Right hindlimb (tissue), 1 donor: ENCODE results near the gene ALAD.
"Not testable (repeated sequence)": the region's sequence is repeated elsewhere in the genome, so short reads cannot be mapped to it uniquely, and the experiment has no call there.

Experiments
- DNase-seq: peaks from one replicate; pipeline ENCODE4 v3.0.0-alpha.2; 2018

ALAD gene

DNA sequence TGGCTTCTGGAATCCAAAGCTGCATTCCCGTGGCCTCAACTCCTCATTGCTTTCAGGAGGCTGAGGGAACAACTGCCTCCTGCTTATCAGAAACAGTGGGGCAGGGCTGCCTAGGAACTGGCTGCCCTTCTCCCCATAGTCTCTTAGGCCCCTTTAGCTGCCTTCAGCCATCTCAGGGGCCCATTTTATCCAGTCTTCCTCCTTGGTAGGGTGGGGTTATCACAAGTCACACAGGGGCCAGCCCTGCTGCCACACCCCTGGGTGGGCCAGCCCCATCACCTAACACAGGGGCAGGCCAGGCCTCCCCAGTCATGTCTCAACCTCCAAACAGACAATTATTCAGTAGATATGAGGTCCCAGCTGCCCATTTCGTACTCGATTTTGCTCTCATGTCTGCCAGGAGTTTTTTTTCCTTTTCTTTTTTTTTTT, 3.9 kb downstream of the ALAD start:
- no peak for DNase-seq

DNA sequence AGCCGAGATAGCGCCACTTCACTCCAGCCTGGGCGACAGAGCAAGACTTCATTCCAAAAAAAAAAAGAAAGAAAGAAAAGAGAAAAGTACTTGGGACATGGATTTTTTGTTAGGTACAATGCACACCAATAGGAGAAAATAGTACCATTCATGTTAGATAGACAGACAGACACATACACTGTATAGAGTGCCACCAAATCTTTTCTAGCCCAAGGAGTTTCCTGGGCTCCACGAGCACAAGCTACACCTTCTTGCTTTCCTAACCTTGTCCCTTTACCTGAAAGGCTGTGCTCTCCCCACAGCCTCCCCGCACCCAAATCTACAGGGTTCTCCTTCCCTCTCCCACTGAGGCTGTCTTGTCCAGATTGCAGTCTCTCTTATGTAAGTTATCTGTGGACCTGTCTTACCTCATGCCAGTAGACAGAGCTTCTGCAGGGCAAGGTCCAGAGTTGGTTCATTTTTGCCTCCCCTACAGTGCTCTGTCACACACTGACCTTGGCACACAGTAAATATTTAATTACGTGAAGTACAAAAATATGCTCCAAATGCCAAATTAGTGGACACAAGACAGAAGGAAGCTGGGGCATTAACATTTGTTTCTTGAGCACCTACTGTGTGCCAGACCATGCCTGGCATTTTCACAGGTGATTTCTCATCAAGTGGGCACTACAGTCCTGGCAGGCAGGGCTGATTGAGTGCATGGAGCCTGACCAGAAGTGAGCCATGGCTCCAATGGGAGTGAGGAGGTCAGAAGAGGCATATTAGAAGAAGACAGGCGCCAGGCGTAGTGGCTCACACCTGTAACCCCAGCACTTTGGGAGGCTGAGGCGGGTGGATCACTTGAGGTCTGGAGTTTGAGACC, 5.9 kb downstream of the ALAD start:
- no peak for DNase-seq

DNA sequence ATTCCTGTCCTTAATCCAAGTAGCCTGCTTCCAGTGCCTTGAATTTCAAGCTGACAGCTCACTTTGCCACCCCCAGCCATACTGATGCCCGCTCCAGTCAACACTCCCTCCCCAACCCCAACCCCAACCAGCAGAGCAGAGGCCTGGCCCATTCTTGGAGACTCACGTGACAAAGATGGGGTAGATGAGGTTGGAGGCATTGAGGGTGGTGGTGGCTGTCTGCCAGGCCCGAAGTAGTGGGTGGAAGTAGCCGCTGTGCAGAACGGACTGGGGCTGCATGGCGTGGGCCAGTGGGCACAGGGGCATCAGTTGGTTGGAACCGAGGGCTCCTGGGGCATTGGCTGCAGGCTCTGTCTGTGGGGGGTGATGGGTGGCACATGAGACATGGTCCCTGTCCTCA, 7.8 kb downstream of the ALAD start:
- DNase-seq, result no peak

DNA sequence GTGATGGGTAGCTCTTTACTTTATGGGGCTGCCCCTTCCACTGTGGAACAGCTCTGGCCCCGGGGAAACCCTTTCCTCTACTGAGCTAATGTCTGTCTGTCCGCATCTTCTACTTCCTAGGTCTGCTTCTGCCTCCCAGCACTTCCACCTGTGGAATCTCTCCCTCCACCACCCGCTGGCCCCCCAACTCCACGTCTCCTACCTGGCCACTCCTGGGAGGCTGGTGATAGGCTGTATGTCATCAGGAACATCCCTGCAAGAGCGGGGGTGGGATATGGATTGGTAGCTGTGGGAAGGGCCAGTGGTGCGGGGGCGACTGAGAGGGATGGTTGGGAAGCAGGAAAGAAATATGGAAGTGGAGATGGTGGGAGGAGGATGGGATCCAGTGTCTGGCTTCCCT, 9.2 kb downstream of the ALAD start:
- DNase-seq, result no peak

DNA sequence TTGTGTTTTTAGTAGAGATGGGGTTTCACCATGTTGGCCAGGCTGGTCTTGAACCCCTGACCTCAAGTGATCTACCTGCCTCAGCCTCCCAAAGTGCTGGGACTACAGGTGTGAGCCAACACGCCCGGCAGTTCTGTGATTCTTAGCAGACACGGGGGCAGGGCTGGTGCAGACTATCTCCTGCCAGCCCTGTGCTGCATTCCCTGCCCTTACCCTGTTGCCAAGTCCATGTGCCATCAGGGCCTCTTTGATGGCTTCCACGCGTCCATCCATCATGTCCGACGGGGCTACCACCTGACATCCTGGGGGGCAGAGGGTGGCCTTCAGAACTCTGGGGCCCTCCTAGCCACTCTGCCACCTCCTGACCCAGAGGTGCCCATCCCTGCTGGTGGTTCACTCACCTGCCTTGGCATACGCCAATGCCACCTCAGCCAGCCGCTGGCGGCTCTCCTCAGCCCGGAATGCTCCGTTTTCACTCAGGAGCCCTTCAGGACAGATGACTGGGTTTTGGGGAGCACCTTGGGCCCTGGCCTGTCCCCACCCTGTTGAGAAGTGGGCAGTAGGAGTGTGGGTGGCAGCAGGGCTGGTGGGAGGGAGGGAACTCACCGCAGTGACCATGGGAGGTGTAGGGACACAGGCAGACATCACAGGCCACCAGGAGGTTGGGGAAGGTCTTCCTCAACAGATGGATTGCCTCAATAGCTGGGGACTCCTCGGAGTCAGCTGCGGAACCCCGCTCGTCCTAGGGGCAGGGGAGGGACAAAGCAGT, 10.7 kb downstream of the ALAD start:
- no peak for DNase-seq

DNA sequence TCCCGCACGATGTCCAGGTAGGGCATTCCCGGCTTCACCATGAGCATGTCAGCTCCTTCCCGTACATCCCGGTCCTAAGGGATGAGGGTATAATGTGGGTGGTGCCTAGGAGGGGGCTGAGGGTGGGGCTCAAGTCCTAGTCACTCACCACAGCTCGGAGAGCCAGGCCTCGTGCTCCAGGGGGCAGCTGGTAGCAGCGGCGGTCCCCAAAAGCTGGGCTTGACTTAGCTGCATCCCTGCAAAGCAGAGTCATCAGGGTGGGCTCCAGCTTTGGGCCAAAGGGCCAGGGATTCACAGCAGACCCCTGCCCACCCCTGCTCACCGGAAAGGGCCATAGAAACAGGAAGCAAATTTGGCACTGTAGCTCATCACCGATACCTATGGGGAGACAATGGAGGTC, 11.6 kb downstream of the ALAD start:
- DNase-seq, result no peak

DNA sequence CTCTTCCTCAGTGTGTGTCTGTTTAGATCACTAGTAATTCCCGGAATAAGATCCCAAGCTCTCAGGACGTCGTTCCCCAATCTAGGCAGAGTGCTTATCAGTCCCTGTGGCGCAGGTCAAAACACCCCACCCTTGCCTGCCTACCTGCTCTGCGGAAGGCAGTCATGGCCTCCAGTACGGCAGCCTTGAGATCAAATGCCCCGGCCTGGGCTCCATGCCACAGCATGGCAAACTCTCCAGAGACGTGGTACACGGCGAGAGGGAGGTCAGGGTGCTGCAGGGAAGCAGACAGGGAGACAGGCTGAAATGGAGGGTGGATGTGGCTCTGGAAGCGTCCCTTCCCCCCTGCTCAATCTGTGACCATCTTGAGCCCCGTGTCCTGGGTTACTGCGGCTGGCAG, 12.3 kb downstream of the ALAD start:
- DNase-seq, result no peak

DNA sequence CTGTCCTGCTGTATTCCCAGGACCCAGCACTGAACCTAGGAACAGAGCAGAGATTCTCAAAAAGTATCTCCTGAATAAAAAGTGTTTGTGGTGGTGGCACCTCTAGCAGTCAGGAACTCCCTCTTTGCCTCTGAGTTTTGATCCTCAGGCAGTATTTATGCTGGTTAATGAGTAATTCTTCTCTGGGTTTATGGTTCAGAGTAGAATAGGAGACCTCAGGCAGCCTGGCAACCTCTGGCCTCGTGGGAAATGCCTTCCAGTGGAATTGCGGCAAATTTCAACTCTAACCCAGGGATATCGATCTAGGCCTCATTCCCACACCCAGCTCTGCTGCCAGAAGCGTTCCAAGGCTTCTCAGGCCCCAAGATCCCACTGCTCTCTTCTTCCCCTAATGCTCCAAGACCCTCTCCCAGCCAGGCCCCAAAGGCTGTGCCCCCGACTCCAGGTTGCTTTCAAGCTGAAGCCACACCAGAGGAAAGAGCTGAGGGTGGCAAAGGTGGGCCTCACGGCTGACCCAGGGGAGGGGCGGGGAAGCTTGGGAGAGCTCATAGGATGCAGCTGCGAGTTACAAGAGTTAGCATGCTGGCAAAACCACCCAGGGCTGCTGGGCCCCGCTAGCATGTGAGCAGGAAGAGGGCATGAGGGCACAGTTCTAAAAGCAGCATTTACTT, 13.4 kb downstream of the ALAD start:
- DNase-seq, result no peak

DNA sequence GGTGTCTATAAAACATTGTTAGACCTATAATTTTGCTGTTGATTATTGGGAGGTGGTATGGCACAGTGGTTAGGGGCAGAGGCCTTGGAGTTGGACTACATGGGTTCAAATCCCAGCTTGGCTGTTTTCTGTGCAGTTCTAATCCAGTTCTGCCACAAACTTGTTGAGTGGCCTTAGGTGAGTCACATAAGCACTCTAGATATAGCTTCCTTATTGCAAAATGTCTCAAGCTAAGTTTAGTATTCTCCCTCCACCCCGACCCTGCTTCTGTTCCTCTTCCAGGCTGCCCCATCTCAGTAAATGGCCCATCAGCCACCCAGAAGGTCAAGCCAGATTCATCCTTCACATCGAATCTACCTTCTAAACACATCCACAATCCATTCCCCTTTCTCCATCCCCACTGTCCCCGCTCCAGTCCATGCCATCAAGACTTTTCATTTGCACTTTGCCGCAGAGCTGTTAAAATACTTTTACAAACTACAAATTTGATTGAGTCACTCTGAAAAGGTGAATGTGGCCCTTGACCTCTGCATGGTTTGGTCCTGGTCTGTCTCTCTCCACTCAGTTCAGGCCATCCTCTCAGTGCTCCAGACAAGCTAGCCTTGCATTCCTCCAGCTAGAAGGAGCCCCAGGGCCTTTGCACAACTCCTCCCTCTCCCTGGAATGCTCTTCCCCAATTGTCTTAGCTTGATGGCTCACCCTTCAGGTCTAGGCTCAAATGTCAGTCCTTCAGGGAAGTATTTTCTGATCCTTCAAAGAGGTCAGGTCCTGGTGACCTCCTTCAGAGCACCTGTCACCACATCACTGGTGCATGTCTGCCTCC, 14.3 kb downstream of the ALAD start:
- DNase-seq, result no peak

DNA sequence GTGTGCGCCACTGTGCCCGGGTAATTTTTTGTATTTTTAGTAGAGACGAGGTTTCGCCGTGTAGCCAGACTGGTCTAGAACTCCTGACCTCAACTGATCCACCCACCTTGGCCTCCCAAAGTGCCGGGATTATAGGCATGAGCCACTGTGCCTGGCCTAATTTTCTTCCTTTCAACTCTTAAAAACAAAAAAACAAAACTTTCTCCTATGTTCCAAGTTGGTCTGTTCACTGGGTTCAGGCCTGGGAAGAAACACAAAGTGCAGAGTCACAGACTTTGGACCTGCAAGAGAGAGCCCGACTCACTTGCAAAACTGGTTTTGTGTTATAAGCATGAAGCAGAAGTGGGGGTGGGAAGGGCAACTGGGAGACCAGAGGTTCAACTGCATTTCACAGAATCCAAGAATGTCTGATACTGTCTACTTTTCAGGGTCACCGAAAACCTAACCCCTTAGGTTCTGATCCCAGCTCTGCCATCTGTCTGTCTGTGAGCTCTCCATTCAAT, 19.1 kb downstream of the ALAD start:
- DNase-seq, result no peak

DNA sequence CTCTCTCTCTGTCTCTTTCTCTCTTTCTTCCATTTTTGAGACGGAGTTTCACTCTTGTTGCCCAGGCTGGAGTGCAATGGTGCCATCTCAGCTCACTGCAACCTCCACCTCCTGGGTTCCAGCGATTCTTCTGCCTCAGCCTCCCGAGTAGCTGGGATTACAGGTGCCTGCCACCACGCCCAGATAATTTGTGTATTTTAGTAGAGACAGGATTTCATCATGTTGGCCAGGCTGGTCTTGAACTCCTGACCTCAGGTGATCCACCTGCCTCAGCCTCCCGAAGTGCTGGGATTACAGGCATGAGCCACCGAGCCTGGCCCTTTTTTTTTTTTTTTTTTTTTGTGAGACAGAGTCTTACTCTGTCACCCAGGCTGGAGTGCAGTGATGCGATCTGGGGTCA, 19.6 kb downstream of the ALAD start:
- not testable (repeated sequence) for DNase-seq

DNA sequence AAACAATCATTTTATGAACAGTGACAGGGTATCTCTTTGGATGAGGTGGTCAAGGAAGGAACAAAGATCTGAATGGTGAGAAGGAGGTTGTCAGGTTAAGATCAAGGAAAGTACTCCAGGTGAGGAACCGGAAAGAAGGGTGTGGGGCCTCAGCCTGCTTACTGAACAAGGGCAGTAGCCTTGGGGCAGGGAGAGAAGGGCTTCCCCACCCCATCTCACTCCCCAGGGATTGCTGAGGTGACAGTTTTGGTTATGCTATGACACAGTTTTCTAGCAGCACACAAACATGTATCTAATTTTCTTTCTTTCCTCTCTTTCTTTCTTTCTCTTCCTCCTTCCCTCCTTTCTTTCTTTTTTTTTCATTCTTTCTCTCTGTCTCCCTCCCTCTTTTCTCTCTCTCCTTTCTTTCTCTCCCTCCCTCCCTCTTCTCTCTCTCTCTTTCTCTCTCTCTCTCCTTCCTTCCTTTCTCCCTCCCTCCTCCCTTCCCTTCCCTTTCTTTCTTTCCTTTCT, 20.2 kb downstream of the ALAD start:
- no peak for DNase-seq

DNA sequence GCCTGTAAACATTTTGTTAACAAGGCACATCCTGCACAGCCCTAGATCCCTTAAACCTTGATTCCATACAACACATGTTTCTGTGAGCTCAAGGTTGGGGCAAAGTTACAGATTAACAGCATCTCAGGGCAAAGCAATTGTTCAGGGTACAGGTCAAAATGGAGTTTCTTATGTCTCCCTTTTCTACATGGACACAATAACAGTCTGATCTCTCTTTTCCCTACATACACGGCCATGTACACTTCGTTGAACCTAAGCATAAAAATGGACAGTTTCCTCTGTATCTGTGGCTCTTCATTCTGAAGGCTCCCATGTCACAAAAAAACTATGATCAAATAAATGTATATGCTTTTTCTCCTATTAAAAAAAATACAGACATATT, 21.3 kb downstream of the ALAD start:
- not testable (repeated sequence) for DNase-seq

DNA sequence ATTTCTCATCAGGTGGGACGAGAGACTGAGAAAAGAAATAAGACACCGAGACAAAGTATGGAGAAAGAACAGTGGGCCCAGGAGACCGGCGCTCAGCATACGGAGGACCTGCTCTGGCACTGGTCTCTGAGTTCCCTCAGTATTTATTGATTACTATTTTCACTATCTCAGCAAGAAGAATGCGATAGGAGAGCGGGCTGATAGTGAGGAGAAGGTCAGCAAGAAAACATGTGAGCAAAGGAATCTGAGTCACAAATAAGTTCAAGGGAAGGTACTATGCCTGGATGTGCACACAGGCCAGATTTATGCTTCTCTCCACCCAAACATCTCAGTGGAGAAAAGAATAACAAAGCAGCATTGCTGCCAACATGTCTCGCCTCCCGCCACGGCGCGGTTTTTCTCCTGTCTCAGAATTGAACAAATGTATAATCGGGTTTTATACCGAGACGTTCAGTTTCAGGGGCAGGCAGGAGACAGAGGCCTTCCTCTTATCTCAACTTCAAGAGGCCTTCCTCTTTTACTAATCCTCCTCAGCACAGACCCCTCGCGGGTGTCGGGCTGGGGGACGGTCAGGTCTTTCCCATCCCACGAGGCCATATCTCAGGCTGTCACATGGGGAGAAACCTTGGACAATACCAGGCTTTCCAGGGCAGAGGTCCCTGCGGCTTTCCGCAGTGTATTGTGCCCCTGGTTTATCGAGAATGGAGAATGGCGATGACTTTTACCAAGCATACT, 21.8 kb downstream of the ALAD start:
- not testable (repeated sequence) for DNase-seq

DNA sequence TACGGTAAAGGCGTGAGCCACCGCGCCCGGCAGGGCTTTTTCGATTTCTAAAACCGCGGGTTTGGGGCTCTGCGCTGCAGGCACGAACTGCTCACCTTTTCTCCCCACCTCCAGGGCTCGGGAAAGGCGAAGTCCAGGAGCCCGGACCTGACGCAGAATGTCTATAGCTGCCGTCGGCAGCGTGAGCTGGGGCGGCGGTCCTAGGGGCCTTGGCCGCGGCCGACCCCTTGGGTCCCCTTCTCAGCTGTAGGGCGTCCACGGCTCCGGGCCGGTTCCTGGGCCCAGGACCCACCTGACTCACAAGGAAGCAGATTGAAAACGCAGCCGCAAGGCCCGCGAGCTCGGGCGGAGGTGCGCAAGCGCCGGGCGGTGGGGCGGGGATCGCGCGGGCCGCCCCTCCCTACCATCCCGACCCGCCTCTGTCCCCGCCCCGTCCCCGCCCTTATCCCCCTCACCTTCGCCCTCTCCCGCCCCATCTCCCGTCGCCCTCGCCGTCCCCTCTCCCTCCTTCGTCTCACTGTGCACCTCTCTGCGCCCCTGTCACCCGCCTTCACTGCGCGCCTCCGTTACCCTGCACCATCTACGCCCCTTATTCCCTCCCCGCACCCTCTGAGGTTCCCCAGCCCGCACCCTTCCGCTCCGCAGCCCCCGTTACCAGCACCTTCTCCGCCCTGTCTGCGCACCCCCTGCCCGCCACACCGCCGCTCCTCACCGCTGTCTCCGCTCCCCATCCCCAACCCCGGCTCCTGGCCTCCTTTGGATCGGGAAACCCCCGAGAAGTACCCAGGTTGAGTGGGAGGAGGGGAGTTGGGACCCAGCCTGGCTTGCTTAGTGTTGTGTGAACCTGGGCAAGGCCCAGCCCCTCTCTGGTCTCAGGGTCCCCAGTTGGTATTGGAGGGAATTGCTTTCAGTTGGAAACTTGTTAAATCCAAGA, 24.2 kb downstream of the ALAD start, which contains the start of gene HDHD3:
TSS of gene HDHD3 (minus strand) at position 353 of the 934 bp plus-strand sequence. CDS start 2,632 bp downstream, outside the sequence.
- DNase-seq, result peak; percentile 78

DNA sequence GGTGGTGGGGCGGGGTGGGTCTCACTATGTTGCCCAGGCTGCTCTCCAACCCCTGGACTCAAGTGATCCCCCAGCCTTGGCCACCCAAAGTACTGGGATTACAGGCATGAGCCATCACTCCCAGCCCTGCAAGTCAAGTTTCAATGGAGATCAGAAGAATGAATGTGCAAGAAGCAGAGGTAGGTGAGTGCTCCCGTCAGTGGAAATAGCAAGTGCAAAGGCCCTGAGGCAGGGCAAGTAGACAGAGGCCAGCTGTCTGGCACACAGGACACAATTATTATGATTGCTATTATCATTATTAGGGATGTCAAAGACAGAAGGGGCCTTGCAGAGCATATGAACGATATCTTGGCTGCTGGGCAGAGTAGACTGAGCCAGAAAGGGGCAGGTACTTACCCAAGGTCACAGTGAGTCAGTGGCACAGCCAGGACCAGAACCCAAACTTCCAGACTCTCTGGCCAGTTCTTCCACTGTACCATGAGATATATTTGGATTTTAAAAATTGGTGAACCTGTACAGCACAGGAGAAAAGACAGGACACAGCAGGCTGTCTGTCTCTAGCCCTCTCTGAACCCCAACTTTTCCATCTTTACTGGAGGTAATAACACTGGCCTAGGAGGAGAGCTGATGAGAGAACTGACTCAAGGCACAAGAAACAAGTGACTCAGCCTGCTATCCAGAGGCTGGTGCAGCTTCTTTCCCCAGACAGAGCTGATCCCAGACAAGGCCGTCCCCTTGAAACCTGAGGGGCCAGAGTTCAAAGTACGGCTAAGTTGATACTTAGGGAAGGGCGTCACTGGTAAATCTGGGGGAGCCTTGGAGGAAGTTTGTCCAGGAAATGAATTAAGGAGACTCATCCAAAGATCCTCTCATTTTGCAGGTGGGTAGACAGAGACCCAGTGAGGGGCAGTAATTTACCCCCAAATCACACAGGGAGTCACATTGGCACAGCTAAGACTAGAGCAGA, 25.7 kb downstream of the ALAD start:
- no peak for DNase-seq

DNA sequence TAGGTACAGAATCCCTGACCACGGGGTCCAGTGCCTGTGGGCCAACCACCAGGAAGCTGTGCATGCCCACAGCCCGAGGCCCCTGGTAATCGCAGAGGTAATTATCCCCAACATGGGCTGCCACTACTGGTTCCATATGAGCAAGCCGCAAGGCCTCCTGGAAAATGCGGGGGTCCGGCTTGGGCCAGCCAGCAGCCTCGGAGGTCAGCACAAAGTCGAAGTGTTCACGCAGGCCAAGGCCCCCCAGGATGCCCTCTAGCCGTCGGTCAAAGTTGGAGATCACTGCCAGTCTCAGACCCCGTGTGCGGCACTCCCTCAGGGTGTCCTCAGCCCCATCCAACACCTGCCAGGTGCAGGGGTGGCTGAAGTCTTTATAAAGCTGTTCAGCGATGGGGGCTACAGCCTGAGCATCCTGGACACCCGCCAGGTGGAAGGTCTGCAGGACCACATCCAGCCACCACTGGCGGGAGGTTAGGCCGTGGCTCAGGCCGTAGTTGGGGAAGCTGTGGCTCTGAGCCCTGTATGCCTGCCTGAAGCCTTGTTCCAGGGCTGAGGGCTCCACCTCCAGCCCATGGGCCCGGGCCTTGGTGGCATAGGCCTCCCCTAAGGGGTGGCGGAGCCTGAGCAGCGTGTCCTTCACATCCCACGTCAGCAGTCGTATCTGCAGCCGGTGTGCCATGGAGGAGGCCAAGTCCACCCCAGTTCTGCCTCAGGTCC, 27.2 kb downstream of the ALAD start:
- DNase-seq, result no peak

DNA sequence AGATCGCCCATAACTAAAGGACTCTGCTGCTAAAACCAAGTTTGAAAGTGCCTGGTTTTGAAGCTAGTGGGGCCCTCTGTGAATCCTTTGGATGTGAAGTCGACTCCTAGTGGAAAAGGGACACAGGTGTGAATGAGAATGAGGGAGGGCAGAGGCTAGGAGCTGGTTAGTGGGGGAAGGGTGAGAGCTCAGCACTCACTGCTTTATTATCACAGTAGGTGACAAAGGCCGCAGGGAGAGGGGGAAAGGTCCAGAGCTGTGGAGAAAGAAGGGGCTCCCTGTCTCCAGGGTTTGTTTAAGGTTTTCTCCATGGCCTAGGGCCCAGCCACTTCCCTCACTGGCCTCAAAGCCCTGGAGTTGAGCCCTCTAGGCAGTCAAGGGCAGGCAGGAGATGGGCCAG, 27.8 kb downstream of the ALAD start:
- no peak for DNase-seq
